Stimulated activated naive CD8-positive, alpha-beta T cell treated with anti-CD3 and anti-CD28 coated beads, Interleukin-15, Interleukin-2, amounts not matched to agents 100 U/mL and 50 U/mL, for 24 hours (primary cell): ENCODE results near the gene KLF2.
"Not testable (repeated sequence)": the region's sequence is repeated elsewhere in the genome, so short reads cannot be mapped to it uniquely, and the experiment has no call there.

Experiments used
- ATAC-seq: fragments of 150-1000 bp; cut with Tn5 transposase; one replicate; pipeline ENCODE4 v1.10.0; 2021
- DNase-seq: peaks from one replicate; pipeline ENCODE4 v3.0.0; 2021

KLF2 gene

DNA sequence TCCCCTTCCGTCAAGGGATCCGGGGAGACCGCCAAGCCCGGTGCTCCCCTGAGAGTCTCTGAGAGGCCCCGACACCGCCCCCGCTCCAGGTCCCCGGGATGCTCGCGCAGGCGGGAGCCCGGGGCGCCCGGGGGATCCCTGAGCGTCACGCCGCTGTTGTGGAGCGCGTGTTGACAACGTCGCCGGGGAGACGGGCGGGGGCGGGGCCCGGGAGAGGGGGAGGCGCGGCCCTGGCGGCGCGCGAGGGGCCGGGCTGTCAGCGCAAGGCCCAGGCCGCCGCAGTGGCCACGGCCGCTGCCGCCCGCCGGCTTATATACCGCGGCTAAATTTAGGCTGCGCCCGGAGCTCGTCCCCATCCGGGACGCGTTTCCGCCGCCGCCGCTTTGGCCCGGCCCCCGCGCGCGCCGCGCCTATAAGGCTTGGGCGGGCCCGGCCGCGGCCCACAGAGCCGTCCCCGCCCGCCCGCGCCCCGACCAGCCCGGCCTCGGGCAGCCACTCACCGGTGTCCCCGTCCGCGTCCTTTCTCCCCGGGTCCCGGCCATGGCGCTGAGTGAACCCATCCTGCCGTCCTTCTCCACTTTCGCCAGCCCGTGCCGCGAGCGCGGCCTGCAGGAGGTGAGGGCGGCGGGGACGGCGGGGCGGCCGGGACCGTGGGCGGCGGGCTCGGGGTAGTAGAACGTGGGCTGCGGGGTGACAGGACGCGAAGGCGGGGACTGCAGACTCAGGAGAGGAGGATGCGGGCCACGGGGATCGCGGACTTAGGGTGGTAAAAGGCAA is at the start of gene KLF2:
TSS of gene KLF2 (plus strand) at position 443 of the 777 bp plus-strand sequence. CDS start at position 541, 98 bp downstream.
- ATAC-seq (peak; percentile 75), DNase-seq (peak; percentile 87)

DNA sequence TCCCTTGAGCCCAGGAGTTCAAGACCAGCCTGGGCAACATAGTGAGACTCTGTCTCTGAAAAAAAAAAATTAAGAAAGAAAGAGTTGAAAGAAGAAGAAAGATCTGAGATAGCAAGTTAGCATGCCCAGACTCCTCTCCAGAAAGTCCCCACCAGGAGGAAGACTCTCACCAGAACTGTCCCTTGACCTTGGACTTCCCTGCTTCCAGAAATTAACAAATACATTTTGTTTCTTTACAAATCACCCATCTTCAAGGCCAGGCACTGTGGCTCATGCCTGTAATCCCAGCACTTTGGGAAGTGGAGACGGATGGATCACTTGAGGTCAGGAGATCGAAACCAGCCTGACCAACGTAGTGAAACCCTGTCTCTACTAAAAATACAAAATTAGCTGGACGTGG is 44.3 kb upstream of the KLF2 start:
- DNase-seq (no peak), ATAC-seq (no peak)

DNA sequence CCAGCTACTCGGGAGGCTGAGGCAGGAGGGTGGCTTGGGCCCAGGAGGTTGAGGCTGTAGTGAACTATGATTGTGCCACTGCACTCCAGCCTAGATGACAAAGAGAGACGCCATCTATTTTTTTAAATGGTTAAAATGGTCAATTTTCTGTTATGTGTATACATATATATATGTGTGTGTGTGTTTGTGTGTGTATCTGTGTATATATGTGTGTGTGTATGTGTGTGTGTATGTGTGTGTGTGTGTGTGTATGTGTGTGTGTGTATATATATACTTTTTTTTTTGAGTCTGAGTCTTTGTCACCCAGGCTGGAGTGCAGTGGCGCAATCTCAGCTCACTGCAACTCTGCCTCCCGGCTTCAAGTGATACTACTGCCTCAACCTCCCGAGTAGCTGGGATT is 42.9 kb upstream of the KLF2 start:
- DNase-seq (no peak), ATAC-seq (no peak)

DNA sequence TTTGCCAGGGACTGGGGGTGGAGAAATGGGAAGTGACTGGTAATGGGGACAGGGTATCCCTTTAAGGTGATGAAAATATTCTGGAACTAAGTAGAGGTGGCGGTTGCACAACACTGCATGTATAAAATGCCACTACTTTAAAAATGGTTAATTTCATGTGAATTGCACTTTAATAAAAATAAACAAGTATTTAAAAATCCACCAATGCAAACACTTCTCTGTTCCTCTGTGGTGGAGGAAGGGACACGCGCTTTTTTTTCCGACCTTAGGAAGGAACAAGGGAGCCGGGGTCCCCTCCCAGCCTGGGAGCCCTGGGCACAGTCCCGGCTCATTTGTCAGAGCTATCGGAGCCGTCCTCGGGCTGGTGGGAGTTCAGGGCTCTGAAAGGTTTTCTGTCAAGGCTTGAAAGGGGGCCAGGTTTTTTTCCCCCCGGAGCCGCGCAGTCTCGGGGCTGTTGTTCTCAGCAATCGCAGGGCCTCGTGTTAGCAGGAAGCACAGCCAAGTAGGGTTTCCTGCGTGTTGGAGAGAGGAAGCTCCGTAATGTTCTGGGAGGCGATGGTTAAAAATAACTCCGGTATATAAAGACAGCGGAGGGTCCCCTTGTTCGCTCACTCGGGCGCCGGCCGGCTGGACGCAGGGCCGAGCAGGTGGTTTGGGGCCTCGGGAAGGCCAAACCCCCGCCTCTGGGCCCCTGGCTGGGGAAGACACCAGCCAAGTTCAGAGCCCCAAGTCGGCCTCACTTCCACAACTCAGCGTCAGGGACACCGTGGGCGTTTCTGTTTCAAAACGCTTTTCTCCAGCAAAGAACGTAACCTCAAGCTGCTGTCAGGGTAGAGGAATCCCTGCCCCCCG is 41.2 kb upstream of the KLF2 start:
- ATAC-seq (peak; percentile 81), DNase-seq (peak; percentile 85)

DNA sequence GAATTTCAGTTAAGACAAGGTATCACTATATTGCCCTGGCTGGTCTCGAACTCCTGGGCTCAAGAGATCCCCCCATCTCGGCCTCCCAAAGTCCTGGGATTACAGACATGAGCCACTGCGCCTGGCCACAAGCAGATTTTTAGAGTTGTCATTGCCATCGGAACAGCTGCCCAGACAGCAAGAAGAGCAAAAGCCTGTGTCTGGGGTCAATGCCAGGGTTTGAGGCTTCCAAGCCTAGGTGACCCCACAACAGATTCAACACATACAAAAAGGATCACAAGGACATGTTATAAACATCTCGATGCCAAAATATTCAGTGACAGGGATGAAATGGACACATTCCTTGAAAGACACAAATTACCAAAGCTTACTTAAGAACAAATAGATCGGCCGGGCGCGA is 40.1 kb upstream of the KLF2 start:
- DNase-seq, result no peak
- no peak for ATAC-seq

DNA sequence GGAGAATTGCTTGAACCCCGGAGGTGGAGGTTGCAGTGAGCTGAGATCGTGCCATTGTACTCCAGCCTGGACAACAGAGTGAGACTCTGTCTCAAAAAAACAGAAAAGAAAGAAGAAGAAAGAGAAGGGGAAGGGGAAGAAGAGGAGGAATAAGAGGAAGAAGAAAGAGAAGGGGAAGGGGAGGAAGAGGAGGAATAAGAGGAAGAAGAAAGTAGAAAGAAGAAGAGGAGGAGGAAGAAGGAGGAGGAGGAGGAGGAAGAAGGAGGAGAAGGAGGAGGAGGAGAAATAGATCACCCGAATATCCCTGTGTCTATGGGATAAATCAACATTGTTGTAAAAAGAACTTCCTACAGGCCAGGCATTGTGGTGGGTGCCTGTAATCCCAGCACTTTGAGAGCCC is 39.5 kb upstream of the KLF2 start:
- DNase-seq, ATAC-seq: not testable (repeated sequence)

DNA sequence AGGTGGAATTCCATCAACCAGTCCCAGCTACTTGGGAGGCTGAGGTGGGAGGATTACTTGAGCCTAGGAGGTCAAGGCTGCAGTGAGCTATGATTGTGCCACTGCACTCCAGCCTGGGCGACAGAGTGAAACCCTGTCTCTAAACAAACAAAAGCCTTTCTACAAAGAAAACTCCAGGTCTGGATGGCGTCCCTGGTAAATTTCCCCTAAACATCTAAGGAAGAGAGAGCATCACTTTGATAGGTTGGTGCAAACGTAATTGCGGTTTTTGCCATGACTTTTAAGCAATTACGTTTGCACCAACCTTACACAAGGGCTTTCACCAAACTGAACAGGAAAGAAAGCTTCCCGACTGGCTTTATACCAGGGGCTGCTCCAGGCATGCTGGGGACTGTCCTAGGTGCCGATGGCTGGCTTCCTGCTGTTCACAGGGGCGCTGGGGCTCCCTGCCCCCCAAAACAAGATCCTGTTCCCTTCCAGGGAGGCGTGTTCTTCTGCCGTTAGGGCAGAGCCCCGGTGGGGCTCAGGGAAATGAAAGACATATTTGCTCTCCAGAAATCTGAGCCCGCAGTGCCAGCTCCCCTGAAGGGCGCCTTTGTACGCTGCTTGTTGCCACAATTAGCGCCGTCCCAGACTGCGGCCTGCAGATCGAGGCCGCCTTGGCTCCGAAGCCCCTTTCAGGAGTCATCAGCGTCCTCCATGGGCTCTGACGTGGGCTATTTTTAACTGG is 38.7 kb upstream of the KLF2 start:
- DNase-seq (no peak), ATAC-seq (no peak)

DNA sequence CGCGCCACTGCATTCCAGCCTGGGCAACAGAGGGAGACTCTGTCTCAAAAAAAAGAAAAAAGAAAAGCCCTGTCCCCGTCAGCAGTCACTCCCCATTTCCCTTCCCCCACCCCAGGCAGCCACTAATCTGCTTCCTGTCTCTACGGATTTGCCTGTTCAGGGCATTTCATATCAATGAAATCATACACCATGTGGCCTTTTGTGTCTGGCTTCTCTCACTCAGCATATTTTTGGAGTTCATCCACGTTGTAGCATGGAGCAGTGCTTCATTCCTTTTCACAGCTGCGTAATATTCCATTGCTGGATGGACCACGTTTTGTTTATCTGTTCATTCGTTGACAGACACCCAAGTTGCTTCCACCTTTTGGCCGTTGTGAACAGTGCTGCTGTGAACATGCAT is 36.1 kb upstream of the KLF2 start:
- DNase-seq (no peak), ATAC-seq (no peak)

DNA sequence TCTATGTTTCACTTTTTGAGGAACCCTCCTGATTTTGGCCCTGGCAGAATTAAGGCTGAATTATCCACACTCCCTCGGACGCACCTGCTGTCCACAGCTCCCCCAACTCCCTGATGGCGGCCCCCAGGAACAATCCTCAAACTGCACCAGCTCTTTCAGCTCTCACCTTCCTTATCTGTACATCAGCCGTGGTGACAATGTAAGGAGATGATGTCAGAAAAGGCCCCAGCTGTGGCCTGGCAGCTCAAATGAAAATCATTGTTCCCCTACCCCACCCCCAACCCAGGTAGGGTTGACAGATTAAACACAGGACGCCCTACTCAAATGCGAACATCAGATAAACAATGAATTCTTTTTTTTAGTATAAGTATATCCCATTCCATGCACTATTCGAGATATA is 35.0 kb upstream of the KLF2 start:
- no peak for ATAC-seq
- no peak for DNase-seq

DNA sequence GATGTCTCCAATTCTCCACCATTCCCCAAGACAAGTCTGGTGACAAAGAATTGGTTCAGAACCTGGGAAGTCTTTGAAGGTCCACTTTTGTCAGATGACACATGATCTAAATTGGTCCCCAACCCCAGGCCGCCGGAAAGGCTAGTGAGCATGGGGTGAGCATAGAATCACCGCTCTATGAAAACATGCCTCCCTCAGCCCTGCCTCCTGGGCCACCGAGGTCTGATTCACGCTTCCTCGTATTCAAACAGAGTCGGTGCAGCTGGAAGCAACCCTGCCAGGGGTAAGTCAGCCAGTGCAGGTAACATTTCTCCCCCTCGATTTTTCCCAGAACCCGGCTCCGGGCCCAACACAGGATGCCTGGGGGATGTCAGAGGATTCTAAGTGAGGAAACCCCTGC is 33.9 kb upstream of the KLF2 start:
- no peak for DNase-seq

DNA sequence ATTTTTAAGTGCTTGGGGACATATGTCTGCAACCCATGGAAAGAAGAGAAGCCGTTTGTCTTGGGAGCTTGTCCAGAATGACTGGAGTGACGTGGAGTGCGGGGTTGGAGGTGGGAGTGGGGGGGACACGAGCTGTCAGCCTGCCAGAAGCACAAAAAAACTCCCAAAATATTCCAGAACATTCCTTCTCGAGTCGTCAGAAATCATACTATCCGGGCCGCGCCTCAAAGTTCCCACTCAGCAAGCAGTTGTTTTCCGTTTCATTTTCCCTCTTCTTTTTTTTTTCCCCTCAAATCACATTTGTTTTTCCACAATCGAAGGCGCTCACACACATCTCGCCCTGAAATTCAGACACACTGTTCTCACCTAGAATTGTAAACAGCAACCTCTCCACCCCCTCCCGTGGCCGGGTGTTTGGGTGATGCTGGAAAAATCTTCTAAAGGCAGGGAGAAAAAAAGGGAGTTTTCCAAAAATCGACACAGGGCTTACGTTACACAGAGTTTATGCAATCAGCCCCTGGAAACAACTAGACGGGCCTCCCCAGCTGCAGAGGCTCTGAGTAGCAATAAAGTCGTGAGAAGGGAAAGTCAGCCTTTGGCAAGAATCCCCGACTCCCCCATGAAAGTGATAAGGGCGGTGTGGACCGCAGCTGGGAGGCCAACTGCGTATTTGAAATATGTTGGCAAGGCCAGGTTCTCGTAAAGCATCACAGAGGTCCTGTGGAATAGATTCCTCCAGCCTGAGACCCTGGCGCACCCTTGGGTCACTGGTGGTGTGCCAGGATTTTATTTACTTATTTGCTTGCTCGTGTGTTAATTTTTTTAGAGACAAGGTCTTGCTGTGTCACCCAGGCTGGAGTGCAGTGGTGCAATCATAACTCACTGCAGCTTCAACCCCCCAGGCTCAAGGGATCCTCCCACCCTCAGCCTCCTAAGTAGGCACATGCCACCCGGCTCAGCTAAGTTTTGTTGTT is 31.2 kb upstream of the KLF2 start:
- DNase-seq (no peak), ATAC-seq (no peak)

More for the DNA sequence above, 33.9 kb upstream of the KLF2 start:
- no peak for ATAC-seq

DNA sequence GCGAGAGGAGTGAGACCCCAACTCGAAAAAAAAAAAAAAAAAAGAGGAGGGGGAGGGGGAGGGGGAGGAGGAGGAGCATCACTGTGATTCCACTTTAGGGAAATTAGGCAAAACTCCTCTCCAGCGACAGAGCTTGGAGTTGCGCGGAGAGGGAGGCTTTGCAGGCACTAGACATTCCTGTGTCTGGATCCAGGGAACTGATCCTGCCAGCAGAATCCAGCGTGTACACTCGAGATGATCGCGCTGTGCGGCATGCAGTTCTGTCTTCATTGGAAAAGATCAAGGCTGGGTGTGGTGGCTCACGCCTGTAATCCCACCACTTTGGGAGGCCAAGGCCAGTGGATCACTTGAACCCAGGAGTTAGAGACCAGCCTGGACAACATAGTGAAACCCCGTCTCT is 29.6 kb upstream of the KLF2 start:
- no peak for ATAC-seq
- DNase-seq, result no peak

DNA sequence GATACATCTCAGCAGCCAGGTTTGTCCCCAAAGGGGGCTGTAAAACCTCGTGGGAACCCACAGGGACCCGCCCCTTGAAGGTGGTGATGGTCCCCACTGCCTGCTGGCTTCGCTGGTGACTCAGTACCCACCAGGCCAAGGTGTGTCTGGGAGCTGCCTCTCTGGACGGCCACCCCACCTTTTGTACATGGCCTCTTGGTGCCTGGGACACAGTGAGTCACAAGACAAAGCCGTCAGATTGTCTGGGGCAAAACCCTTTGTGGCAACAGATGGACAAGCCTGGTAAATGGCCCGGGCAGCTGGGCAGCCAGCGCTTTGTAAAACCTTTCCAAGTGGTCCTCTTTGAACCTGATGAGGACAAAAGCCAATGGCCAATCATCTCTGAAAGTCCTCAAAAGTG is 27.9 kb upstream of the KLF2 start:
- DNase-seq, result no peak
- no peak for ATAC-seq

DNA sequence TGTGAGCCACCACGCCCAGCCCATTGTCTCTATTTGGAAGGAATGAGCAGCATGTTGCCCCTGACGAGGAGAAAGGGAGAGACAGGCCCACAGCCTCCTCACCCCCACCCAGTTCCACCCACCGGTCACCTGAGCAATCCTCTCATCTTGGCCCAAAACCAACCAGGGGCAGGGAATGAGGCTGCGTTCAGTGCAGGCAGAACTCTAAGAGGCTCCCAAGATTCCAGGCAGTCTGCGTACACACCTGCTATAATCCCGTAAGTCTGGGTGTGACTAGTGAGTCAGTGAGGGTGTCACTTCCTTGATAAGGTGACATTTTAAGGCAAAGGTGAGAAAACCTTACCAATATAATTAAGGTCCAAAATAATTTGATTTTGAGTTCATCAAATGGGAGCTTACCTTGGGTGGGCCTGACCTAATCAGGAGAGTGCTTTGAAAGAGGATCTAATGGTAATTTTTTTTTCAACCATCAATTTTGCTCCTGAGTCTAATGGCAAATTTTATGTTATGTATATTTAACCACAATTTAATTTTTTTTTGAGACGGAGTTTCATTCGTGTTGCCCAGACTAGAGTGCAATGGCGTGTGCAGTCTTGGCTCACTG is 26.9 kb upstream of the KLF2 start:
- ATAC-seq (no peak), DNase-seq (no peak)

DNA sequence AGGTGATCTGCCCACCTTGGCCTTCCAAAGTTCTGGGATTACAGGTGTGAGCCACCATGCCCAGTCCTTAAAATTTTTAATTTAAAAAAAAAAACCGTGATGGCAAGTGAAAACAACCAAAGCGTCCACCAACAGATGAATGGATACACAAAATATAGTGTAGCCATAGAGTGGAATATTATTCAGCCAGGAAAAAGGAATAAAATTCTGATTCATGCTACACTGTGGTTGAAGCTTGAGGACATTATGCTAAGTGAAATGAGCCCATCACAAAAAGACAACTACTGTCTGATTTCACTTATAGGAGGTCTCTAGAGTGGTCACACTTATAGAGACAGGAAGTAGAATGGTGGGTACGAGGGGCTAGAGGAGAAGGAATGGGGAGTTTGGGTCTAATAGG is 26.3 kb upstream of the KLF2 start:
- ATAC-seq, result no peak
- no peak for DNase-seq

DNA sequence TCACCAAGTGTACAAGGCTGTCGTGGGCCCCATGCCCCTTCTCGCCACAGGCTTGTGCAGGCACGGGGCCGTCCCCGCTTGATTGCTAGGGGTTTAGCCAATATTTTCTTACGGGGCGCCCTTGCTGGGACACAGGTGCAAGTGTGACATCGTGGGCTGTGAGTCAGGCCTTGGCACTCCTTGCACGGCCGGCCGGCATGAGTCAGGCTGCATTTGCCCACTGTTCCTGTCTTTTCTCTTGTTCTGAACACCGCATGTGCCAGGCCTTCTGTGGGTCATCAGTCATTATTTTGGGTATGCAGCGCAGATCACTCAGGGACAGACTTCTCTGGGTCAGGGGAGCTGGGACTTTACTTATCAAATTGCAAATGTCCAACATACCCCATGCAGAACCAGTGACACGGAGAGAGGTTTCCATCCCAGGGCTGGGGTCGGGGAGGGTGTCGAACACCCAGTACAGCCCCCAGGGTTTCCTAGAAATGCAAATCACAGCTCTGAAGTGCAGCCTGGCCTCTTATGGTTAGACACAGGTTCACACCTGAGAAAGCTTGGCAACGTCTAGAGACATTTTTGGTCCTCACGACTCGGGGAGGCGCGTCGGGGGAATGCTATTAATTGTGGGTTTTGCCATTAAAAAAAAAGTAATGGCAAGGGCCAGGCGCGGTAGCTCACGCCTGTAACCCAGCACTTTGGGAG is 22.5 kb upstream of the KLF2 start:
- DNase-seq (no peak), ATAC-seq (no peak)

DNA sequence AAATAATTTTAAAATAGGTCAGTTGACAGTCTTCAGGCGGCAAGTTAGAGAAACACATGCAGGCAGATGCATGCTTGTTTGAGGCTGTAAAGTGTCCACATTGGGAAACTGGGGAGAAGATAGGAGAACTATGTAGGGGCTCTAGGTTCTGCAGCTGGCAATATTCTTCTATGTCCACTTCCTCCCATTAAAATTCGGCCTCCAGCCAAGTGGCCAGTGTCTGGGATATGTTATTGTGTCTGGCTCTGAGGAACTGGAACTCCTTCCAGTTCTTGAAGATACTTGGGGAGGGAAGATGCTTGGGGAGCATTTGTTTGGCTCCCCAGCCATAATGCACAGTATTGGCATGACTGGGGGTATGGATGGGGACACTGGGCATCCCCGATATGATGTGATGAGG is 20.9 kb upstream of the KLF2 start:
- ATAC-seq (no peak), DNase-seq (no peak)

DNA sequence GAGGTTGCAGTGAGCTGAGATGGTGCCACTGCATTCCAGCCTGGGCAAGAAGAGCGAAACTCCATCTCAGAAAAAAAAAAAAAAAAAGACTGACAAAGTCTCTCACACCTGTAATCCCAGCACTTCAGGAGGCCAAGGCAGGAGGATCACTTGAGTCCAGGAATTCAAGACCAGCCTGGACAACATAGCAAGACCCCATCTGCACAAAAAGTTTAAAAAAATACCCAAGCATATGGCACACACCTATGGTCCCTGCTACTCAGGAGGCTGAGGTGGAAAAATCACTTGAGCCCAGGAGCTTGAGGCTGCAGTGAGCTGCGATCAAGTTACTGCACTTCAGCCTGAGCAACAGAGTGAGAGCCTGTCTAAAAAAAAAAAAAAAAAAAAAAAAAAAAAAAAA is 20.1 kb upstream of the KLF2 start:
- ATAC-seq, DNase-seq: not testable (repeated sequence)

DNA sequence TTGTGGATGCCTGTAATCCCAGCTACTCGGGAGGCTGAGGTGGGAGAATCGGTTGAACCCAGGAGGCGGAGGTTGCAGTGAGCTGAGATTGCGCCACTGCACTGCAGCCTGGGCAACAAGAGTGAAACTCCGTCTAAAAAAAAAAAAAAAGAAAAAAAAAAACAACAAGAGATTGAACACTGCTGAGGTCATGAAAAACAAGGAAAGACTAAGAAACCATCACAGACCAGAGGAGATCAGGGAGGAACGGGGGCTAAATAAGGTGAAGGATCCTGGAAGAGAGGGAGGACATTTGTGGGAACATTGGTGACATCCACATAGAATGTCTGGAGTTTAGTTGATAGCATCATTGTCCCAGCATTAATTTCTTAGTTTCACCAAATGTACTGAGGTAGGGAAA is 19.6 kb upstream of the KLF2 start:
- ATAC-seq, DNase-seq: not testable (repeated sequence)

DNA sequence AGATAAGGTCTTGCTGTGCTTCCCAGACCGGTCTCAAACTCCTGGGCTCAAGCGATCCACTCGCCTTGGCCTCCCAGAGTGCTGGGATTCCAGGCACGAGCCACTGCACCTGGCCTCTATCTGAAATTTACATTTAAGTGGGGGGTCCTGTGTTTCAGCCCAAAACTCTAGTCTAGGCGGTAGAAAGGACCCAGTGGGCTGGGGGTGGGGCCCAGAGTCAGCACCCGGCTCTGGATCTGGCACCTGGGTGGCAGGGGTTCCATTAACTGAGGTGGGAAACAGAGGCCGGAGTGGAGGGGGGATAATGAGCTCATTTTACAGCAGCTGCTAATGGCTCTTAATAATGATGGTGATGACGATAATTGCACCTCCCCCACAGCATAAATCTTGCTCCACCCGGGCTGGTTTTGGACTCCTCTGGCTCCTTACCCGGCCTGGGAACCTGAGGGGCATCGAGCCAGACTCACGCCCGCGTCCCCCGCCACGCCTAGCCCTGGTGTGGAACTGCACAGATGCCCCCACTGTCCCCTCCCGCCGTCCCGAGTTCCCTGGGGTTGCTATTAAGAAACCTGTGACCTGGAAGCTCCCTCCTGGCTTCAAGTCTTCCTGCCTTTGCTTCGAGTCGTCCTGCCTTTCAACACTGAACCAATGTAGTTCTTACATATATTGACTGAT is 17.8 kb upstream of the KLF2 start:
- DNase-seq, result no peak
- ATAC-seq, result no peak
